Left lung (tissue), 10 donors: ENCODE measurements around the gene LRRC28. TPM values are rescaled to one million over a fixed set of nuclear protein-coding genes. Genes with fewer than 3 reads are reported as not detected.
A peak's percentile ranks its signal among the peaks of the same experiment; 100 is the strongest.

Experiments used
- ATAC-seq: fragments of 200-7000 bp; cut with Tn5 transposase; one replicate; pipeline ENCODE4 v1.9.1; 2020; ENCODE audit warnings: moderate library complexity
- DNase-seq, 4 donors: peaks; one replicate each; pipeline ENCODE4 v3.0.0-alpha.2; 2013 to 2020
- H3K27ac ChIP-seq, 2 donors: fragments of 200-600 bp; sonication (generic) in 1 of 2; one replicate each; pipeline versions ENCODE4 v1.5.0 to v1.8.0; 2020 to 2021
- H3K27me3 ChIP-seq, 2 donors: fragments of 200-600 bp; sonication (generic) in 1 of 2; one replicate each; pipeline versions ENCODE4 v1.5.0 to v1.8.0; 2020 to 2021
- H3K36me3 ChIP-seq, 2 donors: fragments of 200-600 bp; sonication (generic) in 1 of 2; one replicate each; pipeline versions ENCODE4 v1.5.0 to v1.8.0; 2020 to 2021
- H3K4me1 ChIP-seq, 2 donors: fragments of 200-600 bp; one replicate each; pipeline ENCODE4 v1.8.0; 2021
- H3K4me3 ChIP-seq, 2 donors: fragments of 200-600 bp; sonication (generic) in 1 of 2; one replicate each; pipeline versions ENCODE4 v1.5.0 to v1.8.0; 2020 to 2021; ENCODE audit warnings: mild to moderate bottlenecking in 1 of 2
- H3K9me3 ChIP-seq, 2 donors: fragments of 200-600 bp; sonication (generic) in 1 of 2; one replicate each; pipeline versions ENCODE4 v1.5.0 to v1.8.0; 2020 to 2021
- intact Hi-C, 2 donors: fragments of 100-400 bp; cut with DNase I; formaldehyde crosslinking; loops; one replicate each; pipeline versions ENCODE4 v1.11.2 to v1.14.2; 2022
- polyA plus RNA-seq, 6 donors: library from polyadenylated mRNA; unstranded; fragments of 120-200 nt; gene quantifications; one replicate each; pipeline ENCODE4 v1.2.1, GENCODE V29; 2013; ENCODE audit not compliant: insufficient read length in 6 of 6
- total RNA-seq, 2 donors: library from RNA; stranded (reverse); fragmentation: NEBNext Ultra II Directional; extraction: Animal tissue kit (Norgen Biotek cat#: 25700); gene quantifications; one replicate each; pipeline ENCODE4 v1.2.1, GENCODE V29; 2021
- TF ChIP-seq, protein P1 (sequence below), 2 donors: fragments of 200-600 bp; sonication (generic) in 1 of 2; IDR thresholded peaks; one replicate each; pipeline versions ENCODE4 v1.5.0 to v1.8.0; 2021; ENCODE audit warnings: antibody characterized with exemption in 2 of 2
- donor health status: DM: no; HTN: yes; CAD: no.
- donor health status: DM: no; HTN: no; CAD: no.

LRRC28 gene
- total and polyA plus RNA-seq, 8 donors: 14.9 to 29.7 (median 25.0) TPM

DNA sequence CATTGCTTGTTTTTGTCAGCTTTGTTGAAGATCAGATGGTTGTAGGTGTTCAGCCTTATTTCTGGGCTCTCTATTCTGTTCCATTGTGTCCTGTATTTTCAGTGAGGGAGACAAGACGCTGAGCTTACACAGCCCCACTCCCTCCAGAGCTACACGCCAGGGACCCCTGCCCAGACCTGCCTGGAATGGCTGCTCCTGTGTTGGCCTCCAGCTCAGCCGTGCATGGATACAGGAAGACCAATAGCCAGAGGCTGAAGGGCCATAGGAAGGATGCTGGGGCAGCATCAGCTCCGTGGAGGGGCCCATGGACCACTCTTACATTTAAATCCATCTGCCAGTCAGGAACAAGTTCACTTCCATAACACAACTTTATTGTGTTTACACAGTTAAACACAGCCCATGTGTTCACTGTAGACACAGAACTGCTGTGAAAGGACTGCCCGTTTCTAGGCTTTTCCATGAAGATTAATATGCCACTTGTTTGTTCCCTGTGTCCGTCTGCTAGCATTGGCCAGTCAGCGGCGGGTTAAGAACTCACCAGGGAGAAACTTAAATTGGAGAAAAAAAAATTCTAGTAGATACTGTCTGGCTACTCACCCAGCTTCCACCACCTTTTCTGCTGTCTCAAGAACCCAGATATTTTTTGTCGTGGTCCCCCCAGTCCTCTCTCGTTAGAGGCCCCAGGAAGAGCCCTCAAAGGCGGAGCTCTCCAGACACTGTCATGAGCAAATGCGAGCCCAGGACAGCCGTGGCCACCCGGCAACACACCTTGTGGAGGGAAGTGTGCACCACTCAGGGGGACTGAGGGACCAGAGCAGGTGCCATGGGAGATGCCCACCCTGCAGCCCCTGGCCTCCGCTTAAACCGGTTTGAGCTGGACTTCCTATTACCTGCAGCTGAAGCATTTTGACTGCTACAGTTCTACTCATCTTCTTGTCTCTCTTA lies 172.2 kb downstream of the LRRC28 start:
- intact Hi-C loops: no loop called here
- H3K4me3 ChIP-seq: no peak overlapping the region
- H3K4me1 ChIP-seq: peaks cover 0 to 7% of the 10 kb centered on the region in 2 donors
- no peaks in the 10 kb centered on the region for H3K36me3 ChIP-seq
- ATAC-seq: no peak
- H3K27ac ChIP-seq: peak overlapping the region in 1 of 2 donors; percentile 83
- no peaks in the 10 kb centered on the region for H3K9me3 ChIP-seq
- no peaks in the 10 kb centered on the region for H3K27me3 ChIP-seq
- TF ChIP-seq, protein P1, sequence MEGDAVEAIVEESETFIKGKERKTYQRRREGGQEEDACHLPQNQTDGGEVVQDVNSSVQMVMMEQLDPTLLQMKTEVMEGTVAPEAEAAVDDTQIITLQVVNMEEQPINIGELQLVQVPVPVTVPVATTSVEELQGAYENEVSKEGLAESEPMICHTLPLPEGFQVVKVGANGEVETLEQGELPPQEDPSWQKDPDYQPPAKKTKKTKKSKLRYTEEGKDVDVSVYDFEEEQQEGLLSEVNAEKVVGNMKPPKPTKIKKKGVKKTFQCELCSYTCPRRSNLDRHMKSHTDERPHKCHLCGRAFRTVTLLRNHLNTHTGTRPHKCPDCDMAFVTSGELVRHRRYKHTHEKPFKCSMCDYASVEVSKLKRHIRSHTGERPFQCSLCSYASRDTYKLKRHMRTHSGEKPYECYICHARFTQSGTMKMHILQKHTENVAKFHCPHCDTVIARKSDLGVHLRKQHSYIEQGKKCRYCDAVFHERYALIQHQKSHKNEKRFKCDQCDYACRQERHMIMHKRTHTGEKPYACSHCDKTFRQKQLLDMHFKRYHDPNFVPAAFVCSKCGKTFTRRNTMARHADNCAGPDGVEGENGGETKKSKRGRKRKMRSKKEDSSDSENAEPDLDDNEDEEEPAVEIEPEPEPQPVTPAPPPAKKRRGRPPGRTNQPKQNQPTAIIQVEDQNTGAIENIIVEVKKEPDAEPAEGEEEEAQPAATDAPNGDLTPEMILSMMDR (IDR thresholded peaks at IDR 0.05): no peak
- peak in 1 of 4 donors; percentile 69 for DNase-seq

DNA sequence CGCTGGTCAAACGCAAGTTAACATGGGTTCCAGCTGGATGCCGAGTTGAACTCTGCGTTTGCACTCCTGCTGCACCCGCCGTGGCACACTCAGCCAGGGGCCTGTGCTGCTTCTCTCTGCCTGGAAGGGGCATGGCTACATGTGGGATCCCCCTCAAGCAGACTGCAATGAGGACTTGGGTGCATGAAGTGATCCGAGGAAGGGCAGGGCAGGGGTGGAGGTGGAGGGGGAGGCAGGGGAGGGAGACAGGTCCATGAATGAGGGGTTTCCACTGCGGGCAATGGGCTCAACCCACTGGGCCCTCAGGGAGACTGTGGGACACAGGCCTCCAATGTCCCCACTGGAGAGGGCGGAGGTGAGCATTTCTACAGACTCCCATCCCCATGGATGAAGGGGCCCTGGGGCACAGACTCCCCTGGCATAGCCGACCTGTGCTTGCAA lies 172.9 kb downstream of the LRRC28 start:
- H3K36me3 ChIP-seq: no peaks in the 10 kb centered on the region
- DNase-seq (peak in 1 of 4 donors; percentile 37), ATAC-seq (no peak)
- peak overlapping the region; percentile 81 to 83 for H3K27ac ChIP-seq
- TF ChIP-seq, protein P1 (IDR thresholded peaks at IDR 0.05): no peak
- H3K27me3 ChIP-seq: no peaks in the 10 kb centered on the region
- peaks cover 0 to 7% of the 10 kb centered on the region in 2 donors for H3K4me1 ChIP-seq
- intact Hi-C loops: no loop called here
- no peak overlapping the region for H3K4me3 ChIP-seq
- no peaks in the 10 kb centered on the region for H3K9me3 ChIP-seq

DNA sequence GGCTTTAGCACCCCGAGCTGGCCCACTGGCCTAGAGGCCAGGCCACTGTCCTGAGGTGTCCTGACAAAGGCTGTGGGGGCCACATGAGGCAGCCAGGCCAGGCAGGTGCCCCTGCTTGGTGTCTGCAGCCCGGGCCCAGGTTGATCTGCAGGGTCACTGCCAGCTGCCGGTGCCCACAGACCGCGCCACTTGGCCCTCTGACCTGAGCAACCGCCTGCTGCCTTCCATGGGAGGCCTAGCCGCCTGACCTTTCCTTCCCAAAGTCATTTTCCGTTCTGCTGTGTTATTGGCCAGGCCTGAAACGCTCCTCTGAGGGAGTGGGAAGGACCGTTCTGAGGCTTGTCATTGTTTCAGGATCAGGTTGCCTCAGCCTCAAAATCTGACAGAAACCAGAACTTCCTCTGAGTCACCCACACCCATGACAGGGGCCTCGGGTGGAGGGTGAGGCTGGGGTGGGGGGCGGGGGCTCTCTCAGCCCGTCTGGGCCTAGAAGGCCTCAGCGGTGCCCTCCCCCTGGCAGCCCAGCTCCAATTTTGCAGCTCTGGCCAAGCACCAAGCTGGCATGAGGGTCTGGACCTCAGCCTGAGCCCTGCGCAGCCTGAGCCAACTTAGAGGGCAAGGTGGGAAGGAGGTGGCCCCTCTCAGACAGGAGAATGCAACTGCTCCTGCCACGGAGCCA lies 173.8 kb downstream of the LRRC28 start:
- intact Hi-C loops: no loop called here
- DNase-seq: peak in 2 of 4 donors; percentile 51 to 71
- Histone ChIP-seq H3K27me3 (no peaks in the 10 kb centered on the region), H3K9me3 (no peaks in the 10 kb centered on the region), H3K36me3 (no peaks in the 10 kb centered on the region), H3K27ac (peak overlapping the region; percentile 81 to 83), H3K4me1 (peaks cover 0 to 7% of the 10 kb centered on the region in 2 donors), H3K4me3 (no peak overlapping the region)
- peak; percentile 82 for ATAC-seq
- TF ChIP-seq, protein P1 (IDR thresholded peaks at IDR 0.05): no peak

DNA sequence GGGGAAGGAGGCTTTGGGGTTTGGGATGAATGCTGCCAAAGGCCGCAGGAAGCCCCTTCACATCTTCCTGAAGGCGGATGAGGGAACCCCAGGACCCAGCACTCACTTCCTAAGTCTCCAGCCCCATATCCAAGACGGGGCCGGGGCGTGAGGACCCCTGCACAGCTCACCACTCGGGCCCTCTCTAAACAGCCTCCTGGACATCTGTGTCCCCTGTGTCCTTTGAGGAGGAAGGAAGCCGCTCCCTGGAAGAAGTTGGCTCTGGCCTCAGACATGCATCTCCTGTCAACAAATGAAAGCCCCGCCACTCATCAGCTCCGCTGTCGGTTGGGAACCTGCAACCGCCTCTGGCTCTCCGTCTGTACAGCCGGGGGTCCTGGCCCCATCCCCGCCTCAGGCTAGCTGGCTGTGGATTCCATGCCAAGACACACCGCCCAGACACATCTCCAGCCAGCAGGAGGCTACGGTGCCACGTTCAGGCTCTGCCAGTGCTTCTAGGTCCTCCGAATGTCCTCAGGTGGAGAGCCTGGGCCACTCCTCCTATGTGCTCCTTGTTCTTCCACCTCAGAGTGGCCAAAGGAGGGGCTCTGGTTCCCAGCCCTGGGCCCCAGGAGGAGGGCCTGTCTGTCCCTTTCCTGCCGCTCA lies 174.5 kb downstream of the LRRC28 start:
- Histone ChIP-seq H3K4me3 (no peak overlapping the region), H3K9me3 (no peaks in the 10 kb centered on the region), H3K4me1 (peaks cover 0 to 7% of the 10 kb centered on the region in 2 donors), H3K27me3 (no peaks in the 10 kb centered on the region), H3K36me3 (no peaks in the 10 kb centered on the region), H3K27ac (peak overlapping the region; percentile 81 to 83)
- DNase-seq (peak in 2 of 4 donors; percentile 38 to 58), ATAC-seq (peak; percentile 34)
- TF ChIP-seq, protein P1 (IDR thresholded peaks at IDR 0.05): no peak
- intact Hi-C loops: no loop called here
